ENCODE measurements around the gene NCLN.
"Not testable (repeated sequence)": the region's sequence is repeated elsewhere in the genome, so short reads cannot be mapped to it uniquely, and the experiment has no call there.

The NCLN gene

GRCh38 chr19:3225169-3225485 is 39.4 kb downstream of the NCLN start:
- DNase-seq (ENCODE audit: low read depth), result no peak

DNA sequence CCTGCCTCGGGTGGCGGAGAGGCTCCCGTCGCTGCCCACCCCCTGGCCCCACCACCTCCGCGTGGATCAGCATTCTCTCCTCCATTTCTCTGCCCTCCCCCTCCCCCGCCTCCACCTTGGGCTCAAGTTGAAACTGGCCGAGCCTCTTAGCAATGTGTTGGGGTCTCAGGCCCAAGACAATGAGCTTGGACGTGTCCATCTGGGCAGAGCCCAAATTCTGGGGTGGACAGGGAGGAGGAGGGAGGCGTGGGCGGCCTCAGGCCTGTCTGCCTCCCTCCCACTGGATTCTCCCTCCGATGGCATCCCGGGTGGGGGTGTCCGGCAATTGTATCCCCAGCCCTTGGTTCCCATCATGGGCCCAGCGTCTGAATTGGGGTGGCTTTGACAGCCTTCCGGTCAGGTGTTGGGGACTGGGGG is 40.0 kb downstream of the NCLN start:
- no peak for DNase-seq (ENCODE audit: low read depth)

GRCh38 chr19:3227054-3227626 is 41.4 kb downstream of the NCLN start:
- DNase-seq (ENCODE audit: low read depth), result no peak

DNA sequence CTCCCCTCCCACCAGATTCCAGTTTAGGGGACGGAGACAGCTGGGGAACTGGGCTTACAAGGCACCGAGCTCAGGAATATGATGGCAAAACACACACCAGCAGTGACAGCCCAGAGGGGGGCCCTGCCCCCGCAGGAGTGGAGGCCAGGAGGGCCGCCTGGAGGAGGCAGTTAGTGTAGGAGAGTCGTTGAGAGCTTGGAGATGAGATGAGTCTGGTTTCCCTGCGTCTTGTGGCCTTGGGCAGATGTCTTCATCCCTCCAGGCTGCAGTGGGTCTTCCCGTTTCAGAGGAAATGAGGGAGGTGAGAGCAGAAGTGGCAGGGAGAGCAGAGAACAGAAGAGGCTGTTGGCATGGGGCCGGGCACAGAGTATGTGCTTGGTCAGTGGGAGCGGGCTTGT is 43.6 kb downstream of the NCLN start:
- no peak for DNase-seq (ENCODE audit: low read depth)

GRCh38 chr19:3229888-3230496 is 44.3 kb downstream of the NCLN start:
- no peak for DNase-seq (ENCODE audit: low read depth)

DNA sequence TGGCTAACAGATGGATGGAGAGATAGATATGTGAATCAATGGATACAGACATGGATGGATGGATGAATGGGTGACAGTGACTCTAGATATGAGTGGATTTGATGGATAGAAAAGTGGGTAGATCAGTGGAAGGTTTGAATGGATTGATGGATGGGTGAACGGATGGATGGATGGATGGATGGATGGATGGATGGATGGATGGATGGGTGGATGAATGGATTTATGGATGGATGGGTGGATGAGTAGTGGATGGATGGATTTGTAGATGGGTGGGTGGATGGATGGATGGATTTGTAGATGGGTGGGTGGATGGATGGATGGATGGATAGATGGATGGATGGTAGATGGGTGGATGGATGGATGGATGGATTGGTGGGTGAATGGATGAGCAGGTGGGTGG is 45.6 kb downstream of the NCLN start:
- no peak for DNase-seq (ENCODE audit: low read depth)

GRCh38 chr19:3233116-3233515 is 47.4 kb downstream of the NCLN start:
- no peak for DNase-seq (ENCODE audit: low read depth)

DNA sequence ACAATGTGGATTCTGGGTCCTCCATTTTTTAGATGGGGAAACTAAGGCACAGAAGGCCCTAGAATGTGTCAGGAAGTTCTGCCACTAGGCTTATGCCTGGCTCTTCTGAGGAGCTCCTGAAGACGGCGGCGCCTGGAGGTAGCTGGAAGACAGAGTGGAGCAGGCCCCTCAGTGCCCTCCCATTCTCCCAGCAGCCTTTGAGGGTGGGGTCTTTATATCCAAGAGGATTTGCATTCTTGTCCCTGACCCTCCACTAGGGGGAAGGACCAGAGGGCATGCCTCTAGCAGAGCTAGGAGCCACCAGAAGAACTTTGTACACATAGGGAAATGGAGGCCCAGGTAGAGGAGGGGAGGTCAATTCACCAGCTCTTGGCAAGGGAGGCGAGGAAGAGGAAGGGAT is 48.1 kb downstream of the NCLN start:
- no peak for DNase-seq (ENCODE audit: low read depth)

DNA sequence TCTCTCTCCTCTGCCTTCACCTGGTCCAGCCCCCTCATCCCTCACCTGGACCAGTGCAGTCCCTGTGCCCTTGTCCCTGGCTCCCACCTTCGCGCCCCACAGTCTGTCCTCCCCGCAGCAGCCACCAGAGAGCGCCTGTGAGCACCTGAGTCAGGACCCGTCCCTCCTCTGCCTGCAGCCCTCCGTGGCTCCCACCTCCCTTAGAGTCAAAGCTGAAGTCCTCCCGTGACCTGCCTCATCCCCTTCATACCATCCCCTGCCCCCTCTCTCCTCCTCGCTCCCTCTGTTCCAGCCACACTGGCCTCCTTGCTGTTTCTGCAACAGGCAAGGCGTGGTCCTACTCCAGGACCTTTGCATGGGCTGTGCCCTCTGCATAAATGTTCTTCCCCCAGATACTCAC is 49.1 kb downstream of the NCLN start:
- DNase-seq (ENCODE audit: low read depth), result no peak

DNA sequence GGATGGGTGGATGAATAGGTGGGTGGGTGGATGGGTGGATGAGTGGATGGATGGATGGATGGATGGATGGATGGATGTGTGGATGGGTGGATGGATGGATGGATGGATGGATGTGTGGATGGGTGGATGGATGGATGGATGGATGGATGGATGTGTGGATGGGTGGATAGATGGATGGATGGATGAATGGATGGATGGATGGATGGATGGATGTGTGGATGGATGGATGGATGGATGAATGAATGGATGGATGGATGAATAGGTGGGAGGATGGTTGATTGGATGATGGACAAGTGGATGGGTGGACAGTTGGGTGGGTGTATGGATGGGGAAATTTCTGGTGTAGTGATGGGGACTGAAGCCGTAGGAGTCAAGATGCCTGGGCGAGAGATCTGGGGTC is 49.9 kb downstream of the NCLN start:
- DNase-seq (ENCODE audit: low read depth), result not testable (repeated sequence)

- no peak for DNase-seq (ENCODE audit: low read depth)
Observed at GRCh38 chr19:3236272-3236671, 50.5 kb downstream of the NCLN start.

- DNase-seq (ENCODE audit: low read depth), result no peak
Observed at GRCh38 chr19:3238066-3238561, 52.4 kb downstream of the NCLN start.

GRCh38 chr19:3239367-3239766 is 53.6 kb downstream of the NCLN start:
- DNase-seq (ENCODE audit: low read depth), result no peak

DNA sequence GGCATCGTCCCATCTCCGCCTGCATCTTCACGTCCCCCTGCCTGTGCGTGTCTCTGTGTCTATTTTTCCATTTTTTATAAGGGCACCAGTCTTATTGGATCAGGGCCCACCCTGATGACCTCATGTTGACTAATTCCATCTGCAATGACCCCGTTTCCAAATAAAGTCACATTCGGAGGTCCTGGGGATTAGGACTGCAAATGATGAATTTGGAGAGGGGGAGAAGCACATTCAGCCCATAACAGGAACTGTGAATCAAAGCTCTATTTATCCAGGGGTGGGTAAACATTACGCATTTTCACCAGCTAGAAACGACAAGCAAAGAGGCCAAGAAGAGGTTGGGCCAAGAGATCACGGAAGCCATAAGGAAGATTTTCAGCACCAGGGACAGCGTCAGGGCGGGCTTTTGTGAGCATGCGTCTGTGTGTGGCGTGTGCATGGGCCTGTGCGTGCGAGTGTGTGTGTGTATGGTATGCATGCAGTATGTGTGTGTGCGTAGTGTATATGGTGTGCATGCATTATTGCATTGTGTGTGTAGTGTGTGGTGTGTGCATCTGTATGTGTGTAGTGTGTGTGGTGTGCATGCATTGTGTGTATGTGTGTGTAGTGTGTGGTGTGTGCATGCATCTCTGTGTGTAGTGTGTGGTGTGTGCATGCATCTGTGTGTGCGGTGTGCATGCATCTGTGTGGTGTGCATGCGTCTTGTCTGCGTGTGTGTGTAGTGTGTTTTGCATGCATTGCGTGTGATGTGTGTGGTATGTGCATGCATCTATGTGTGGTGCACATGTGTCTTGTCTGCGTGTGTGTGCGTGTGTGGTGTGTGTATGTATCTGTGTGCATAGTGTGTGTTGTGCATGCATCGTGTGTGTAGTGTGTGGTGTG is 58.3 kb downstream of the NCLN start:
- no peak for DNase-seq (ENCODE audit: low read depth)

DNA sequence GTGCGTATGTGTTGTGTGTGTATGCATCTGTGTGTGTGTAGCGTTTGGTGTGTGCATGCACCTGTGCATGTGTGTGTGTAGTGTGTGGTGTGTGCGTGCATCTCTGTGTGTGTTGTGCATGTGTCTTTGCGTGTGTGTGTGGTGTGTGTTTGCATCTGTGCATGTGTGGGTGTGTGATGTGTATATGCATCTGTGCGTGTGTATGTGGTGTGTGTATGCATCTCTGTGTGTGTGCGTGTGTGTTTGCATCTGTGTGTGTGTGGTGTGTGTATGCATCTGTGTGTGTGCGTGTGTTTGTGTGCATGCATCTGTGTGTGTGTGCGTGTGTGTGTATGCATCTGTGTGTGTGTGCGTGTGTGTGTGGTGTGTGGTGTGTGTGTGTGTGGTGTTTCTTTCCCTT is 59.3 kb downstream of the NCLN start:
- DNase-seq (ENCODE audit: low read depth), result no peak

- DNase-seq (ENCODE audit: low read depth), result no peak
Observed at GRCh38 chr19:3248728-3249326, 63.1 kb downstream of the NCLN start.

- no peak for DNase-seq (ENCODE audit: low read depth)
Observed at GRCh38 chr19:3249408-3249807, 63.7 kb downstream of the NCLN start.

DNA sequence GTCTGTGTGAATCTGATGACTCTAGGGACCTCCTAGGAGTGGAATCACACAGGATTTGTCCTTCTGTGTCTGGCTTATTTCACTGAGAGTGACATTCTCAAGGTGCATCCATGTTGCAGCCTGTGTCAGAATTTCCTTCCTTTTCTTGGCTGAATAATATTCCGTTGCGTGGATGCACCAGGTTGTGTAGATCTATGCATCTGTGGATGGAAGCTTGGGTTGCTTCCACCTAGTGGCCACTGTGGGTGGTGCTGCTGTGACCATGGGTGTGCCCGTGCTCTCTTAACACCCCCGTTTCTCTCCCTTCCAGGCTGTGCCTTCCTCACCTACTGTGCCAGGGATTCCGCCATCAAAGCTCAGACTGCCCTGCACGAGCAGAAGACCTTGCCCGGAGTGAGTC is 64.9 kb downstream of the NCLN start:
- DNase-seq (ENCODE audit: low read depth), result no peak

DNA sequence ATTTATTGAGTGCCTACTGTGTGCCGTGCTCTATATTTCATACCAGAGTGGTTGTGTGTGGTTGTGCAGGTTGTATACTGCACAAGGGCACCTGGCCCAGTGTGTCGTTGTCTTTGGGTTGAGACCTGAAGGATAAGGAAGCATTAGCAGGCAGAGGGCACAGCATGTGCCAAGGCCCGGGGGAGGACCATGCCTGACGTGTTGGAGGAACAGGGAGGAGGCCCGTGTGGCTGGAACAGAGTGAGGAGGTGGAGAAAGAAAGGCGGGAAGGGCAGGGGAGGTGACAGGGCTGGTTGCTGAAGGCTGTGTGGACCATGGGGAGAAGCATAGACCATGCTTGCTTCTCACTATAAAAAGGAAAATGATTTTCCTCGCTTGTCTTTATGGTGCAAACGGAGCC is 65.5 kb downstream of the NCLN start:
- DNase-seq (ENCODE audit: low read depth), result no peak

- no peak for DNase-seq (ENCODE audit: low read depth)
Observed at GRCh38 chr19:3252650-3253049, 66.9 kb downstream of the NCLN start.

GRCh38 chr19:3253270-3253669 is 67.5 kb downstream of the NCLN start:
- no peak for DNase-seq (ENCODE audit: low read depth)

GRCh38 chr19:3254520-3254919 is 68.8 kb downstream of the NCLN start:
- DNase-seq (ENCODE audit: low read depth), result no peak

DNA sequence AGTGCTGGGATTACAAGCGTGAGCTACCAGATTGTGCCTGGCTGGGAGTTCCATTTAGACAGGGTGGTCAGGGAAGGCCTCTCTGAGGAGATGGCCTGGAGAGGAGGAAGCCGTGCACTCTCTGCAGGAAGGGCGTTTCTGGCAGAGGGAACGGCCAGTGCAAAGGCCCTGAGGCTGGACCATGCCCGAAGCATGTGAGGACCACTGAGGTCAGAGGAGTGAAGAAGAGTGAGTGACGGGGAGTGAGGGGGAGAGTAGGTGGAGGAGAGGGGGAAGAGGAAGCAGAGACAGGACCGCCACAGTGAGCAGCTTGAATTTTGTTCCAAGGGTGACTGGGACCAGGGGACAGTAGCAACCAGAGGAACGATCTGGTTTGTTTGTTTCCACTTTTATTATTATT is 71.3 kb downstream of the NCLN start:
- no peak for DNase-seq (ENCODE audit: low read depth)
